Fibroblast of lung (primary cell): Measurements from ENCODE around the gene SH3GL2. TPM values are rescaled to one million over a fixed set of nuclear protein-coding genes. Genes with fewer than 3 reads are reported as not detected.

Source experiments
- DNase-seq, 2 donors: peaks; one replicate each; pipeline versions ENCODE4 v3.0.0 to v3.0.0-alpha.2; 2010; ENCODE audit warnings: low read depth in 2 of 2
- H2AFZ ChIP-seq: 2 replicates; pipeline ENCODE4 v1.5.1; 2012; ENCODE audit warnings: low read length, control low read depth, inconsistent platforms
- H3K27ac ChIP-seq: 2 replicates; pipeline ENCODE4 v1.5.1; 2011; ENCODE audit warnings: low read length, control low read depth; ENCODE audit not compliant: insufficient read depth
- H3K27me3 ChIP-seq: 2 replicates; pipeline ENCODE4 v1.5.1; 2011; ENCODE audit warnings: mild to moderate bottlenecking, low read length; ENCODE audit not compliant: control insufficient read depth, insufficient read depth
- H3K36me3 ChIP-seq: 2 replicates; pipeline ENCODE4 v1.5.1; 2011; ENCODE audit warnings: low read length; ENCODE audit not compliant: control insufficient read depth, insufficient read depth
- H3K4me1 ChIP-seq: 2 replicates; pipeline ENCODE4 v1.5.1; 2011; ENCODE audit warnings: low read length; ENCODE audit not compliant: control insufficient read depth, insufficient read depth; ENCODE audit errors: extremely low read depth
- H3K4me2 ChIP-seq: 2 replicates; pipeline ENCODE4 v1.5.1; 2011; ENCODE audit warnings: low read length, control low read depth; ENCODE audit not compliant: insufficient read depth; ENCODE audit errors: extremely low read depth
- H3K4me3 ChIP-seq, 4 experiments: fragments of 200-600 bp in 1 of 4; sonication (generic) in 1 of 4; replicated peaks in 1 of 4; 2 replicates each; pipeline ENCODE4 v1.5.1; 2011 to 2016; ENCODE audit warnings: low read length in 4 of 4, low read depth in 3 of 4, mild to moderate bottlenecking in 3 of 4, control low read depth in 2 of 4, inconsistent platforms in 1 of 4, mixed read lengths in 1 of 4; ENCODE audit not compliant: insufficient read depth in 1 of 4; ENCODE audit errors: control extremely low read depth in 1 of 4
- H3K79me2 ChIP-seq: 2 replicates; pipeline ENCODE4 v1.5.1; 2012; ENCODE audit warnings: mild to moderate bottlenecking, low read length, inconsistent platforms; ENCODE audit not compliant: control insufficient read depth, insufficient read depth
- H3K9ac ChIP-seq: 2 replicates; pipeline ENCODE4 v1.5.1; 2011; ENCODE audit warnings: mild to moderate bottlenecking, low read length, control low read depth; ENCODE audit not compliant: insufficient read depth
- H3K9me3 ChIP-seq: 2 replicates; pipeline ENCODE4 v1.5.1; 2012; ENCODE audit warnings: low read depth, low read length; ENCODE audit not compliant: control insufficient read depth, insufficient read depth
- H4K20me1 ChIP-seq: 2 replicates; pipeline ENCODE4 v1.5.1; 2011; ENCODE audit warnings: low read length; ENCODE audit not compliant: control insufficient read depth, insufficient read depth; ENCODE audit errors: extremely low read depth
- EZH2 ChIP-seq: IDR thresholded peaks from 2 replicates; pipeline ENCODE4 v1.5.1; 2012; ENCODE audit warnings: low read length, control low read depth, mild to moderate bottlenecking; ENCODE audit errors: missing control alignments
- polyA plus RNA-seq, 2 donors: library from polyadenylated mRNA; depleted of rRNA in 1 of 2; stranded (reverse) in 1 of 2; unstranded in 1 of 2; fragments of >200 nt; gene quantifications; 2 replicates each; pipeline ENCODE4 v1.2.1, GENCODE V29; 2011 to 2012; ENCODE audit warnings: missing spikeins in 1 of 2
- total RNA-seq: library from RNA; depleted of rRNA; stranded (reverse); fragments of >200 nt; gene quantifications from 2 replicates; pipeline ENCODE4 v1.2.1, GENCODE V29; 2014
- TF ChIP-seq, protein P1 (sequence below), 2 donors: IDR thresholded peaks in 1 of 2; conservative IDR thresholded peaks in 1 of 2; 1 replicate in 1 of 2; 2 replicates in 1 of 2; pipeline ENCODE4 v1.5.1; 2011 to 2012; ENCODE audit warnings: low read length in 2 of 2, control low read depth in 1 of 2, inconsistent platforms in 1 of 2, low read depth in 1 of 2, mild to moderate bottlenecking in 1 of 2

SH3GL2 gene
- total and polyA plus RNA-seq, 2 donors (not counting 1 experiment from before 2014, with no cell fraction given): 0.17 TPM; not detected in 1

DNA sequence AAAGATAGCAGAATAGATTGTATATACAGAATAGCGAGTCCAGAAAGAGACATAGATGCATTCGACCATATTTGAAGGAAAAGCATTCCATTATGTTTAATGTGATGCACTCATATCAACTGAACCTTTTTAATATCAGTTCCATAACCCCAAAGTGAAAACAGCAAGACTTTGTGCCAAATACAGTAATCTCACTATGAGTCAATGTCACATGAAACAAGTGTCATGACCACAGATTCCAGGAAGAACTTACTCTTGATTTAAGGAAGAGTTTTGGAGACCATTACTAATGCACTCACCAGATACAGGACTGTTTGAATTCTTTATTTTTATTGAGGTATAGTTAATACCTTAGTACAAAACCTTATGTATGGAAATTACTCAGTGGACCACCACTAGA lies 220.5 kb downstream of the SH3GL2 start:
- H2AFZ ChIP-seq: no peak overlapping the region
- no peaks in the 10 kb centered on the region for H3K4me1 ChIP-seq
- H3K4me3 ChIP-seq: no peak overlapping the region
- no peak overlapping the region for H3K9ac ChIP-seq
- no peaks in the 10 kb centered on the region for H4K20me1 ChIP-seq
- no peak overlapping the region for H3K27ac ChIP-seq
- no peak overlapping the region for H3K4me2 ChIP-seq
- no peaks in the 10 kb centered on the region for H3K79me2 ChIP-seq
- H3K27me3 ChIP-seq: no peaks in the 10 kb centered on the region
- no peaks in the 10 kb centered on the region for H3K9me3 ChIP-seq
- H3K36me3 ChIP-seq: no peaks in the 10 kb centered on the region
- TF ChIP-seq, protein P1, sequence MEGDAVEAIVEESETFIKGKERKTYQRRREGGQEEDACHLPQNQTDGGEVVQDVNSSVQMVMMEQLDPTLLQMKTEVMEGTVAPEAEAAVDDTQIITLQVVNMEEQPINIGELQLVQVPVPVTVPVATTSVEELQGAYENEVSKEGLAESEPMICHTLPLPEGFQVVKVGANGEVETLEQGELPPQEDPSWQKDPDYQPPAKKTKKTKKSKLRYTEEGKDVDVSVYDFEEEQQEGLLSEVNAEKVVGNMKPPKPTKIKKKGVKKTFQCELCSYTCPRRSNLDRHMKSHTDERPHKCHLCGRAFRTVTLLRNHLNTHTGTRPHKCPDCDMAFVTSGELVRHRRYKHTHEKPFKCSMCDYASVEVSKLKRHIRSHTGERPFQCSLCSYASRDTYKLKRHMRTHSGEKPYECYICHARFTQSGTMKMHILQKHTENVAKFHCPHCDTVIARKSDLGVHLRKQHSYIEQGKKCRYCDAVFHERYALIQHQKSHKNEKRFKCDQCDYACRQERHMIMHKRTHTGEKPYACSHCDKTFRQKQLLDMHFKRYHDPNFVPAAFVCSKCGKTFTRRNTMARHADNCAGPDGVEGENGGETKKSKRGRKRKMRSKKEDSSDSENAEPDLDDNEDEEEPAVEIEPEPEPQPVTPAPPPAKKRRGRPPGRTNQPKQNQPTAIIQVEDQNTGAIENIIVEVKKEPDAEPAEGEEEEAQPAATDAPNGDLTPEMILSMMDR (conservative IDR thresholded peaks at IDR 0.05 in 1 of 2, IDR thresholded peaks at IDR 0.05 in 1 of 2; ENCODE audit: low read depth in 1 of 2, low read length in 2 of 2): no peak
- no peak for TF ChIP-seq EZH2
- DNase-seq: peak; percentile 20 to 24

DNA sequence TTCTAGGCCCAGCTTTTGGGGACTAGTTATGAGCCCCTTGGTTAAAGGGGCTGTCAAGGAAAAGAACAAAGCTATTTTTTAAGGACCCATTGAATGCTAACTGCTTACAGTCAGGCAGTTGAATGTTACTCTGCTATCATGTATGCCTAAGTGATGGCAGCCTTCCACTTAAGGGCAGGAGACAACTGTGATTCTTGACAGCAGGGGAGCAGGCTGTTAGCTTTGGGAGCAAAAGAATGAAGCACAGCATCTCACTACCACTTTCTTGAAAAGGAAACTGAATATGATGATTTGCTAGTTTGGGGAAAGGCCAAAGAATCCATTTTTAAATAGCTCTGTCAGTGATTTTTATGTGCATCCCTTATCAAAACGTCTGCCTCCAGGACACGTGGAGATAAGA lies 221.6 kb downstream of the SH3GL2 start:
- Histone ChIP-seq H3K4me3 (no peak overlapping the region), H4K20me1 (no peaks in the 10 kb centered on the region), H3K9me3 (no peaks in the 10 kb centered on the region), H3K9ac (no peak overlapping the region), H3K4me1 (no peaks in the 10 kb centered on the region), H3K36me3 (no peaks in the 10 kb centered on the region), H3K27me3 (no peaks in the 10 kb centered on the region), H2AFZ (no peak overlapping the region), H3K4me2 (no peak overlapping the region), H3K79me2 (no peaks in the 10 kb centered on the region), H3K27ac (no peak overlapping the region)
- no peak for DNase-seq
- TF ChIP-seq, protein P1 (conservative IDR thresholded peaks at IDR 0.05 in 1 of 2, IDR thresholded peaks at IDR 0.05 in 1 of 2; ENCODE audit: low read depth in 1 of 2, low read length in 2 of 2): no peak
- no peak for TF ChIP-seq EZH2

DNA sequence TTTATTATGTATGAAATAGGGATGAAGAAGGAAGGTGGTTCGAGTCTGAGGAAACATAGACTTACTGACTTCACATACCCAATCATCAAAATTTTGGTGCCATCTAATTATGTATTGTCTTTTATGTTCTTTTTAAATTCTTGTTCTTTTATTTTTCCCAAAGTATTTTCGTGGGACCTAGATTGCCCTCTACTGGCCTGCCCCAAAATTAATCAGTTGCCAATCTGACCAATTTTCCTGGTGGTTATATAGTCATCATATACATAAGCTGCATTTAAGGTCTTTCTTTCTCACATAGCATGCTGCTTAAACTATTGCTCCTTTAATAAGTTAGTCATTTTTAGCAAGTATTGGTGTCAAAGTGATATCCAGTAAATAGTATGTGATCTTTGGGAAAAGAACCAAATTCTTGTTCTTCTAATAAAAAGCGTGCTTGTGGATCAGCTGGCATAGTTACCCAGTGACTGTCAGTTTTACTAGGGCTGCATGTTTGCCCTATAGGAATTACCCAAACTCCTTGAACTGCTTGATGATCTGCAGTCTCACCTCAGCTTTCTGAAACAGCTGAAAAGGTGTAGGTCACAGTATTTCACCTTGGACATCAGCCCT lies 223.5 kb downstream of the SH3GL2 start:
- Histone ChIP-seq H3K27ac (no peak overlapping the region), H3K27me3 (no peaks in the 10 kb centered on the region), H3K9ac (no peak overlapping the region), H4K20me1 (no peaks in the 10 kb centered on the region), H3K4me2 (no peak overlapping the region), H2AFZ (no peak overlapping the region), H3K36me3 (no peaks in the 10 kb centered on the region), H3K4me1 (no peaks in the 10 kb centered on the region), H3K9me3 (no peaks in the 10 kb centered on the region), H3K4me3 (no peak overlapping the region), H3K79me2 (no peaks in the 10 kb centered on the region)
- TF ChIP-seq, protein P1 (conservative IDR thresholded peaks at IDR 0.05 in 1 of 2, IDR thresholded peaks at IDR 0.05 in 1 of 2; ENCODE audit: low read depth in 1 of 2, low read length in 2 of 2): peak; percentile 67 to 71
- TF ChIP-seq EZH2: no peak
- peak; percentile 6 to 42 for DNase-seq
